ENCODE results near the gene BCL11A.

DNA sequence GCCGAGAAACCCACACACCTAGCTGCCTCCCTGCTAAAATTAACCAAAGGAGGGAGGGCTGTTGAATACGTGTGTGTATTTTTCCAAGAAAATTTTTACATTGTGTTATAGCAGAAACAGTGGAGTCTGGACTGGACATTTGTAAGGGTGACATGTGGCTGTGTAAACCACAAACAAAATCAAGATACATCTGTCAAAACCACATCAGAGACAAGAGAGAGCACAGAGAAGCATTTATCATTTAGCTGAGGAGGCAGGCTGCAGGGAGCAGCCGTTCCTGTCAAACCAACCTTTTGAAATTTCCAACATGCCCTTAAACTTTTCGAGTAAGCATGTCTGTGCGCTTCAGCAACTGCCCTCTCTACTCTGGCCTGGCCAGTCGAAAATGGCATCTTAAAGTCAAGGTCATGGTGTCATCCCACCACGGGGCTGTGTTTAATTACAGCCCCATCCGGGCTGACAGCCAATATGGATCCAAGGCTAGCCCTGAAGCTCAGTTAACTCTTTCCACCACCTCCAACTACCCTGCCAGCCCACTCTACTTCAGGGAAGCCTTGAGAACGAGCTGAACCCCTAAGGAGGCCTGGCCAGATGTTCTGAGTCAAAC lies 8.4 kb downstream of the BCL11A start:
- TF ChIP-seq PATZ1 (CRISPR knock-in tag; IDR thresholded peaks at IDR 0.05; ENCODE audit: borderline replicate concordance) (no peak), GLIS3 (CRISPR knock-in tag; IDR thresholded peaks at IDR 0.05) (no peak), TSHZ2 (CRISPR knock-in tag; IDR thresholded peaks at IDR 0.05) (no peak), BACH2 (CRISPR knock-in tag; IDR thresholded peaks at IDR 0.05; ENCODE audit: borderline replicate concordance) (no peak), ISL1 (CRISPR knock-in tag; IDR thresholded peaks at IDR 0.05) (no peak)
- TF ChIP-seq, protein P1, sequence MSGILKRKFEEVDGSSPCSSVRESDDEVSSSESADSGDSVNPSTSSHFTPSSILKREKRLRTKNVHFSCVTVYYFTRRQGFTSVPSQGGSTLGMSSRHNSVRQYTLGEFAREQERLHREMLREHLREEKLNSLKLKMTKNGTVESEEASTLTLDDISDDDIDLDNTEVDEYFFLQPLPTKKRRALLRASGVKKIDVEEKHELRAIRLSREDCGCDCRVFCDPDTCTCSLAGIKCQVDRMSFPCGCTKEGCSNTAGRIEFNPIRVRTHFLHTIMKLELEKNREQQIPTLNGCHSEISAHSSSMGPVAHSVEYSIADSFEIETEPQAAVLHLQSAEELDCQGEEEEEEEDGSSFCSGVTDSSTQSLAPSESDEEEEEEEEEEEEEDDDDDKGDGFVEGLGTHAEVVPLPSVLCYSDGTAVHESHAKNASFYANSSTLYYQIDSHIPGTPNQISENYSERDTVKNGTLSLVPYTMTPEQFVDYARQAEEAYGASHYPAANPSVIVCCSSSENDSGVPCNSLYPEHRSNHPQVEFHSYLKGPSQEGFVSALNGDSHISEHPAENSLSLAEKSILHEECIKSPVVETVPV (CRISPR knock-in tag; IDR thresholded peaks at IDR 0.05), result no peak

Measured in SK-N-SH treated with all-trans-retinoic acid at 6 μM for 48 hours (cell line).